ENCODE results near the gene FADS2.

DNA sequence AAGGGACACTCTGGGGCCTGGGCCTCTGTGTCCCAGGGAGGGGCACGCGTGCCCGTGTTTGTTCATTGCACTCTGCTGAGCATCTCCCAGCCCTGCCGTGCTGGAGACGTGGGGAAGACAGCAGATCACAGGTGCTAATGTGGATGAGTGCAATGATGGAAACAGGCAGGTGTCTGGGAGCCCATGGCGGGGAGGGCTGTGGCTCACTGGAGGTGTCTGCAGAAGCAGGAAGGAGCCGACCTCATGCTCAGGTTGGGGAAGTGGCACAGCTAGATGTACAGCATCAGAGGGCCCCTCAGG is 43.6 kb upstream of the FADS2 start:
- TF ChIP-seq CTCF (CRISPR knock-in tag; IDR thresholded peaks at IDR 0.05), result no peak
- TF ChIP-seq, protein P1, sequence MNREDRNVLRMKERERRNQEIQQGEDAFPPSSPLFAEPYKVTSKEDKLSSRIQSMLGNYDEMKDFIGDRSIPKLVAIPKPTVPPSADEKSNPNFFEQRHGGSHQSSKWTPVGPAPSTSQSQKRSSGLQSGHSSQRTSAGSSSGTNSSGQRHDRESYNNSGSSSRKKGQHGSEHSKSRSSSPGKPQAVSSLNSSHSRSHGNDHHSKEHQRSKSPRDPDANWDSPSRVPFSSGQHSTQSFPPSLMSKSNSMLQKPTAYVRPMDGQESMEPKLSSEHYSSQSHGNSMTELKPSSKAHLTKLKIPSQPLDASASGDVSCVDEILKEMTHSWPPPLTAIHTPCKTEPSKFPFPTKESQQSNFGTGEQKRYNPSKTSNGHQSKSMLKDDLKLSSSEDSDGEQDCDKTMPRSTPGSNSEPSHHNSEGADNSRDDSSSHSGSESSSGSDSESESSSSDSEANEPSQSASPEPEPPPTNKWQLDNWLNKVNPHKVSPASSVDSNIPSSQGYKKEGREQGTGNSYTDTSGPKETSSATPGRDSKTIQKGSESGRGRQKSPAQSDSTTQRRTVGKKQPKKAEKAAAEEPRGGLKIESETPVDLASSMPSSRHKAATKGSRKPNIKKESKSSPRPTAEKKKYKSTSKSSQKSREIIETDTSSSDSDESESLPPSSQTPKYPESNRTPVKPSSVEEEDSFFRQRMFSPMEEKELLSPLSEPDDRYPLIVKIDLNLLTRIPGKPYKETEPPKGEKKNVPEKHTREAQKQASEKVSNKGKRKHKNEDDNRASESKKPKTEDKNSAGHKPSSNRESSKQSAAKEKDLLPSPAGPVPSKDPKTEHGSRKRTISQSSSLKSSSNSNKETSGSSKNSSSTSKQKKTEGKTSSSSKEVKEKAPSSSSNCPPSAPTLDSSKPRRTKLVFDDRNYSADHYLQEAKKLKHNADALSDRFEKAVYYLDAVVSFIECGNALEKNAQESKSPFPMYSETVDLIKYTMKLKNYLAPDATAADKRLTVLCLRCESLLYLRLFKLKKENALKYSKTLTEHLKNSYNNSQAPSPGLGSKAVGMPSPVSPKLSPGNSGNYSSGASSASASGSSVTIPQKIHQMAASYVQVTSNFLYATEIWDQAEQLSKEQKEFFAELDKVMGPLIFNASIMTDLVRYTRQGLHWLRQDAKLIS (CRISPR knock-in tag; IDR thresholded peaks at IDR 0.05), result no peak

Measured in HepG2 (cell line).